Fibroblast of skin of left biceps (primary cell): ENCODE results near the gene PHACTR3.

Experiments used
- DNase-seq, 2 experiments: peaks; one replicate each; pipeline ENCODE4 v3.0.0-alpha.2; 2013; ENCODE audit warnings: low read depth in 2 of 2

PHACTR3 gene

DNA sequence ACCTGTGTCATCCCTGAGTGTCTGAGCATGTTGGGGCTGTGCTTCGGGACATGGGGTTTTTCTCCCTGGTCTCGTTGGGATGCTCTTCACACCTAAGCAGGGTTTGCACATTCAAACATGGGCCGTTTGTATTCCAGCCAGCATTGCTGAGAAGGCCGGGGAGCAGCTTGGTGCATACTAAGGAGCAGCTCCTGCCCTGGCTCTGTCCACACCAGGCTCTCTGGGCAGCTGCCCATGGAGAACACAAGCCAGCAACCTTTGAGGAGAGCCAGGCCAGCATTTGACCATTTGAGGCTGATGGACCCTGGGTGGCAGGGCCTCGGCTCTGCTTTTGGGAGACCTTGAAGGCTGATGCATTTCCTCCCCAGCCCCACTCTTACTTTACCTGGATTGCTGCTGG is 92.1 kb downstream of the PHACTR3 start:
- DNase-seq = no peak

DNA sequence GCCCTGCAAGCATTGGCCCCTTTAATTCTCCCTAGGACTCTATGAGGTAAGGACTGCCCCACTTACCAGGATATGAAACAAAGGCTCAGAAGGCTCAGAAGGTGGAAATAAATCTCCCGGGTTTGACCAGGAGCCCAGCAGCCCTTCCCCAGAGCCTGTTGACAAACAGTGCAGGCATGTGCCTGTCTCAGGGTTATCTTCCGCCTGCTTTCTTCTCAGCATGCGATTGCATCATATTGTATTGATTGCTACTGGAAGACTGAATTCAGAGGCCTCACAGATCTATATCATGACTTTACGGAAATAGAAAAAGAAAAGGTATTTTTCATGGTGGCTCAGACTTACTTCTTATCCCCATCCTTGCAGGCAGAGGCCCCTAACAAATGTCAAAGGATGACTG is 92.7 kb downstream of the PHACTR3 start:
- no peak for DNase-seq

DNA sequence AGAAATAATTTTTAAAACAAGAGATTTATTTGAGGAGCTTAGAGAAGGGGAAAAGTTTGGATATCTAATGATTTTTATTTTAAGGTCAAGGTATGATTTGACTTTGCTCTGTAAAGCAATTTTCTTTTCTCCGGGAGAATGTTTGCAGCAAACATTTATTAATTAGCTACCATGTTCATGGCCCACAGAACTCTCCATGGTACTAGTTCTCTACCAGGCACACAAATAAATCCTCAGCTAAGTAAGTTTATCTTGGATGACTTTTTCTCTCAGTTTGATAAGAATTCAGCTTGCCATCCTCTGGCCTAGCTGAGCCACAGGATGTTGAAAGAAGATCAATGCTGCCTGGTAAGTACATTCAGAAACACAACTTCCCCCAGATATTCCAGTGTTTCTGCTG is 94.3 kb downstream of the PHACTR3 start:
- no peak for DNase-seq

DNA sequence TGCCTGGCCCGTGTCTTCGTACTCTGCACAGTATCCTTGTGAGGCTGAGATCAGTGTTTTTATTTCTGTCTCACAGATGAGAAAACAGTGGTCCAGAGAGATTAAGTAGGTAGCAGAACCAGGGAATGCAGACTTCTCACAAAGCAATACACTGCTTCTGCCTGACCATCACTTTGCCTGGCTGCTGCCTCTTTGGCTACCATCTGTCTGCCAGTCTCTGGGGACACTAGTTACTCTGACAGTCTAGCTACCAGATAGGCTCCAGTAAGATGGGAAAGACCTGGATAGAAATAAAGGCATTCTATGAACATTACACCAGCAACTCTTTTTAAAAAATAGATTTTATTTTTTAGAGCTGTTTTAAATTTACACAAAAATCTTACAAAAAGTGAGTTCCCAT is 96.9 kb downstream of the PHACTR3 start:
- DNase-seq = no peak

DNA sequence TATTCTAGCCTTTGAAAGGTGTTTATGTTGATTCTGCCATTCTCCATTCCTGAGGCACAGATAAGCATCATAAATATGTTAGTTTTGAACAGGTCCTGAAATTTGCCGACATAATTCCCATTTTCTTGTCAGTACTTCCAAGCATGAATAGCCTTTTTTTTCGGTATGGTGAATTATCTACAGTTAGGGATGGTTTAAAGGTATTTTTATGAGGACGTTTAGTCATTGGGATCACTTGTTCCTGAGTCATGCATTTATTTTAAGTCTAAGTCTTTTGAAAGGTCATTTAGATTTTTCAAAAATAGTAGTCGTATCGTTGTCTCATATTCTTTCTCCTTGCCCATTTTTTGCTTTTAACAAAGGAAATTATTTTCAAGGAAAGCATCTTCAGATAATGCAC is 98.7 kb downstream of the PHACTR3 start:
- no peak for DNase-seq

DNA sequence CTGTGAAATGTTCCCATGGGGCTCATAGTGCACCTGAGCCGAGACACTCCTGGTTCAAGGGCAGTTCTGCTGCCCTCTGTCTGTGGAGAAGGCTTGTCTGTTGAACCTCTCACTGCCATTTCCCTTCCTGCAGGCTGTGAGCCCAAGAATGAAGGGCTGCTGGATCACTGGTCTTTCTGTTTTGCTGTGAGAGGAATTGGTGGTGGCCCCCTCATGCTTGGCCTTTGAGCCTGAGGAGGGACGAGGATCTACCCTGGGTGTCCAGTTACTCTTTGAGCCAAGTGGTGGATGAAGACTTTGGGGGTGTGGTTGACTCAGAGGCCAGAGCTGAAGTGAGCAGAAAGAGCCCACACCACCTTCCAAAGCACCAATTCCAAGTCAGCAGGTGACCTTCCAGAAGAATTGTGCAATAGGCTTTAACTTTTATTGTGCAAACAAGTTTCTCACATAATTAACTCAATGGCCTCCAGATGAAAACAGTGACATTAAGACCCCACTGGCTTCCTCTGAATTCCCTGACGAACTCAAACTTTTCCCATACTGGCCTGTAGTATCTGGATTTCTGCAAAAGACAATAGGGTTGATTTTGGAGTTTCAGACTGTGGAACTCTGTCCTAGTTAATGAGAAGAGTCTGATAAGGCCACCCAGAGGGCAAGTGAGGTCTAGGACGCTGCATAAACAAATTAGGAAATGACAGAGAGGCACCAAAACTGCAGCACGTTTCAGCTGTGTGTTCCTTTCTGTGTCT is 101.5 kb downstream of the PHACTR3 start:
- DNase-seq = no peak

DNA sequence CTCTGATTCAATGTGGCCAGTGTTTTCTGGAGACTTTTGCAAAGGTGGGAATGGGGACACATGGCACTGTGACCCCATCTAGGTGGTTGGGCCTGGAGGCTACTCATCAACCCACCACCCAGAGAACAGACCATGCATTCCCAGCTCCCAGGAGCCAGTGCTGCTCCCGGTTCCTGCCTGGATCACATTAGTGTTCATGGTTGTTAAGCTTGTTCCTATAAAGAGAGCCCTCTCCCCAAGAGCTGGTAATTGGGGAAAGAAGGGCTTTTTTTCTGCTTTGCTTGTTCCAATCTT is 102.0 kb downstream of the PHACTR3 start:
- DNase-seq = no peak

DNA sequence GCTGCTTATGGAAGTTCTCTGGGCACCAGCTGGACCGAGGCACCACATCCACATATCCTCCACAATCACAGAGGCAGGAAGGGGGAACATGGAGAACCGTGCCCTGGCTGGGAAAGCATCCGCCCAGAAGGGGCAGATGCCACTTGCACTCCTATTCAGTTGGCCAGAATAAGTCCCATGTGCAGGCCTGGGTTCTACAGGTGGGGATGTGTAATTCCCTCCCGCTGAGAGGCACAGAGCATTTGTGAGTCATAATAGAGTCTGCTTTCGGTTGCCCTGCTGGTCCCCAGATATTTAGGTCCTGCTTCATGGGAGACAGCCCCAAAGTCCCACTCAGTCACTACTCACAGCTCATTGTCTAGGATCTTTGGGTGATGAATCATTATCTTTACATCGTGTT is 104.0 kb downstream of the PHACTR3 start:
- DNase-seq = no peak

DNA sequence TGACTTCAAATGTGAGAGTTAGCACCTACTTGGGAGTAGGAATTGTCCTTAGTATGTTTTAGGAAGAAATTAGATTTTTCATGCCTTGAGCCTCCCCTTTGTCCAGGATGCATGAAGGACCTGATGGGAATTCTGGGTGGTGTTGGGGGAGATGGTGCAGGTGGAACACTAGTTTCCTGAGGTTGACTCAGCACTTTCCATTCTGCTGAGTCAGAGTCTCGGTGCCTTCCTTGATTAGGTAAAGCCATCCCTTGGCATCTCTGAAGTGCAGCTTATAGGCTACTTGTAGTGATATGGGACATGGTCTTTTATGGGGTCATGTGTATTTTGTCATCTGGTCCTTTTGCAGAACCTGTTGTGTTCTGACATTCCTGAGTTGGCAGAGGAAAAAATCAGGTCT is 105.3 kb downstream of the PHACTR3 start:
- DNase-seq = no peak

DNA sequence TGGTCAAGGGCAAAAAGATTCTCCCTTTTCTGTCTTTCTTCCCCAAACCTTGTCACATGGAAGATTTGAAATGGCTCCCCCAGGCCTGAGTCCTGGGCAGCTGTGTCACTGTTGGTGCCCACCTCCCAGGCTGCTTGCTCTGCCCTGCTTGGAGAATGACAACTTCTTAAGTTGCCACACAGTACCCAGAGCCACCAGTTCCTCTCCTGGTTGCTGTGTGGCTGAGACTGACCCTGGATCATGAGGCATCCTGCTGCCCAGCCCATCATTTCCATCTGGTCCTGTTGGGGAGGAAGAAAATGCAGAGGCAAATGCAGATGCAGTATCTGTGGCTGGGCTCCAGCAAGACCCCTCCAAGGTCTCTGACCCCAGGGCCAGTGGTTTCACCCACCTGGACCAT is 113.7 kb downstream of the PHACTR3 start:
- DNase-seq = no peak

DNA sequence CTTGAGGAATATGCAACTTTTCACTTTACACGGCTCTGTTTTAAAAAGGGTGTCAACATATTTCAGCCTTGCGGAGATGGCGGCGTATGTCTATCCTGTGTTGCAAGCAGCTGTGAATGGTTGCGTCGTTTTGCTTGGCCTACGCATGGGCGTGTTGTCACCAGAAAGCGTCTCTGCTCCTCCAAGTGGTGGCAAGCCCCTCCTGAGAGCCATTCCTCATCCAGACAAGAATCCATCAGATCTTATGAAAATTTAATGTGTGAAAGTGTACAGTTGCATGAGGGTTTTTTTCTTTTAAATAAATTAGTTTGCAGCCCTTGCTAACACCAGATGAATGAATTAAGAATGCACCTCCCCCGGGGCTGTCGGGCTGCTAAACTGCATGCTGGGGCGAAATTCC is 114.4 kb downstream of the PHACTR3 start:
- DNase-seq = no peak

DNA sequence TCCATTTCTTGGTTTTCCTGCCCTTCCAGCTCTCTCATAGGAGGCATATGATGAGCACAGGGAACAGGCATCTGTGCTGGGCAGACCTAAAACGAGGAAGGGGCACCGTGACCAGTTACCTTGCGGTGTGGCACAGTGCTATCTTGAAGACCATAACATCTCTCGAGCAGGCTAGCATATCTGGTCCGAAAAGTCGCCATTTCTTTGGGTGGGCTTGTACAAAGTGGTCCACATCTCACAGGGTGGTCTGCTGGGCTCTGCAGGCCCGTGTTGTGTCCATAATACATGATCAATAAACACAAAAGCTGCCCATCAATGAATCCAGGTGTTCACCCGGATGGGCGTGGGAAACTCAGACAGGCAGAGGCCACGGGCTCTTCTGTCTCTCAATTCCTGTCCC is 115.7 kb downstream of the PHACTR3 start:
- no peak for DNase-seq

DNA sequence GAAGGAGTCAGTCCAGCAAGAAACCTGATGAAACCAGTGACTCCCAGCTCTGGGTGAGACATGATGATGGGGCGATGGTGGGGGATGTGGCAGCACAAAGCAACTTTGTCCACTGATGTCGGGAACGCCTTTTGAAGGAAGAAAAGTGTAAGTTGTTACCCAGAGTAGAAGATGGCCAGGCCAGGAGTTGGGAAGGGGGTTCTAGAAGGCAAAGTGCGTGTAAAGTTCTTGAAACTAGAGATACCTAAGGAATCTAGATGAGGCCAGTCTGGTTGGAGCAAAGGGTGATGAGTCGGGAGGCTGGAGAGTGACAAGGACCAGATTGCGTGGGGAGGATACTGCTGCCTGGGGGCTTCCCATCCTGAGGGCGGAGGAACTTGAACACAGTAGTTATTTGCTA is 117.0 kb downstream of the PHACTR3 start:
- no peak for DNase-seq

DNA sequence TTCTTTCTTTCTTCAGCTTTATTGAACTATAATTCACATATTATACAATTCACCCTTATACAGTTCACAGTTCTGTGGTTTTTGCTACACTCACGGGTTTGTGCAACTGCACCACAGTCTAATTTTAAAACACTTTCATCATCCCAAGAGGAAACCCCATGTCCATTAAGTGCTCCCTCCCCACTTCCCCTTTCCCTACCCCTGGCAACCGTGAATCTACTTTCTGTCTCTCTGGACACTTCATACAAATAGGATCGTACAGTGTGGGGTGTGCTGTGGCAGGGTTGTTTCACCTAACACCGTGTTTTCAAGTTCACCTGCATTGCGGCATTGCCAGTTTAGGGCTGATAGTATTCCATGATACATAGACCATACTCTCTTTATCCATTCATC is 118.8 kb downstream of the PHACTR3 start:
- no peak for DNase-seq

DNA sequence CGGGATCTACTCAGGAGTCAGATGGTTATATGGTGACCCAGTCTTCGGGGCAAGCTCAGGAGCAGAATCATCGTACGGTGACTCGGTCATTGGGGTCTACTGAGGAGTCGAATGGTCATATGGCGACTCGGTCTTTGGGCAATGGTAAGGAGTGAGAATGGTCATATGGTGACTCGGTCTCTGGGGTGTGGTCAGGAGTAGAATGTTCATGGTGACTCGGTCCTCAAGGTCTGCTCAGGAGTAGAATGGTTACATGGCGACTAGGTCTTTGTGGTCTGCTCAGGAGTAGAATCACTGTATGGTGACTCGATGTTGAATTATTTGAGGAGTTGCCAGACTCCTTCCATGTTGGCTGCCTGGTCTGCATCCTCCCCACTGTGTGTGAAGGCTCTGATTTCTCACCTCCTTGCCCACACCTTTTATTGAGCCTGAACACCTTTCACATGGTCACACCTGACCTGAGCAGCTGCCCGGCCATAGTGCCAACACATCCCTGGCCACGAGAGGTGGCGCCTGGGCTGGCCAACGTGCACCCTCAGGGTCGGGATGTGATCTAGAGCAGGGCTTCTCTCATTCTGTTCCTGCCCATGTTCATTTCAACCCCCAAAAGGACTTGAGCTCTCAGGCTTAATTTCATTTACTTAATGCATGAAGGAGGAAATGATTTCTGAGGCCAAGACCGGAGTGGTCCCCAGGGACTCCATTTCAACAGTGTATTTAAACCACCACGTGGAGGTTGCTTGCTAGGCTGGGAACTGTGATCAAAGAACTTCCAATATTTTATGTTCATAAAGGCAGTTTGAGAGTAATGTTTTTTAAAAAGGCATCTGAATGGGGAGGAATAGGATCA is 119.5 kb downstream of the PHACTR3 start:
- peak; percentile 31 to 32 for DNase-seq

DNA sequence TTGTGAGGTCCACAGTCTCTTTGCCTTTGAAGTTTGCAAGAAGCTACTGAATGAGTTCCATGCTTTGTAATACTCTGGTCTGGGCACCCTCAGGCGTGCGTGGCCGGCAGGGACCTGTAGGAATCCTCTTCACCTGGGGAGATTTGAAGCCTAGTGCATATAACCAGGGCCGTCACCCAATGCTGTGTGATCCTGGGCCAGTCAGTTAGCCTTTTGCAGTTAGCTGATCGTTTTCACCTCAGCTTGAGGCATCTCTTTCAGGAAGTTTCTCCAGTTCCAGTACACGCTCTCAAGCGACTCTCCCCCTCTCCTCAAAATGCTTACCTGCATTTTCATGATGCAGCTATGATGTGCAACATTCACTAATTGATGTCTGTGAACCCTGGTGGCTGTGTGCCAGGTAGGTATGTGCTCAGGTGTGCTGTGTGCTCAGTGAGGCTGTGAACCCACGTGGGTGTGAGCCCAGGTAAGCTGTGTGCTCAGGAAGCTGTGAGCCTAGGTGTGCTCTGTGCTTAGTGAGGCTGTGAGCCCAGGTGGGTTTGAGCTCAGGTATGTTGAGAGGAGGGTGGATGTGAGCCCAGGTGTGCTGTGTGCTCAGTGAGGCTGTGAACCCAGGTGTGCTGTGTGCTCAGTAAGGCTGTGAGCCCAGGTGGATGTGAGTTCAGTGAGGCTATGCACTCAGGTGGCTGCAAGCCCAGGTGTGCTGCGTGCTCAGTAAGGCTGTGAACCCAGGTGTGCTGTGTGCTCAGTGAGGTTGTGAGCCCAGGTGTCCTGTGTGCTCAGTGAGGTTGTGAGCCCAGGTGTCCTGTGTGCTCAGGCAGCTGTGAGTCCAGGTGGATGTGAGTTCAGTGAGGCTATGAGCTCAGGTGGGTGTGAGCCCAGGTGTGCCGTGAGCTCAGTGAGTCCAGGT is 120.4 kb downstream of the PHACTR3 start:
- DNase-seq = no peak

DNA sequence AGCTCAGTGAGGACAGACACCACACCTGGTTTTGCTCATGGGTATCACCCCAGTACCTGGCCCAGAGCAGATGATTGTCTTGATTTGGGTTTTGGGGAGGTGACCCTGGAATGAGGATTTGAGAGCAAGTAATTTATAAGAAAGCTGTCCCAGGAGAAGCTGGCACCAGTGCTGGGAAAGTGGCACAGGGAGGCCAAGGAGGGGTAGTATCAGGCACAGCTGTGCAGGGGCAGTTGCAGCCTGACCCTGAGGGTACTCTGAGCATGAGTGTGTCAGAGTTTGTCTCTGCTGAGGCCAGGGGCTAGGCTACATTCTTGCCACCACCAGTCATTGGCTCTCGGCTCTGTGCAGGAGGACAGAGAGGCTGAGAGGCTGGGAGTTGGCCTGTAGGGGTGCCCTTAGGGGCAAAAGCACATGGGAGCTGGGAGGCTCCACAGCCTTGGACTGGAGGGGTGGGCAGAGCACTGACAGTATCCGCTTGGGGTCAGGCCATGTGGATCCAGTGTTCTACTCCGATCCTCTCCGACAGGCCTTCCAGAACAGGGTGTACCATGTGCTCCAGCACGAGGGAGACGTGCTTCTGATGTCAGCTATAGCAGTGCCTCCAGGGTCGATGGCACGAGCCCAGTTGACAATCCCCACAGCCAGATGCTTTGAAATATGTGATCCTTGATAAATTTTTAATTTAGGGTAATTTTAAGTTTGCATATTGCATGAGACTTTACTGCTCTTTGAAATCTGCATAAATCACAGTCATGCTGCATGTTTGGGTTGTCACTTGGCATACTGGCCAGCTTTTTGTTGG is 121.3 kb downstream of the PHACTR3 start:
- DNase-seq = no peak

DNA sequence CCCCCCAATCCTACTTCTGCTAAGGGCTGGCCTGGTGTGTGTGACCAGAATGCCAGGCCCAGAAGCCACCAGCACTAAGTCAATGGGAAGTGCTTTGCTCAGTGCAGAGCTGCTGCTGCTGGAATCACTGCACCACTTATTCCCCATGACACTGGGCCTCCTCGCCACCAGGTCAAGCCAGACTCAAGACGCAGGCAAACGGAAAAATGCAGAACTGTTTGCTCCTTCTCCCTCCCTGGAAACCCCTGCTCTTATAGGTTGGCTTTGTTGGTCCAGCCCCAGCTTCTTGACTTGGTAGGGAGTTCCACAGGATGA is 121.9 kb downstream of the PHACTR3 start:
- no peak for DNase-seq

DNA sequence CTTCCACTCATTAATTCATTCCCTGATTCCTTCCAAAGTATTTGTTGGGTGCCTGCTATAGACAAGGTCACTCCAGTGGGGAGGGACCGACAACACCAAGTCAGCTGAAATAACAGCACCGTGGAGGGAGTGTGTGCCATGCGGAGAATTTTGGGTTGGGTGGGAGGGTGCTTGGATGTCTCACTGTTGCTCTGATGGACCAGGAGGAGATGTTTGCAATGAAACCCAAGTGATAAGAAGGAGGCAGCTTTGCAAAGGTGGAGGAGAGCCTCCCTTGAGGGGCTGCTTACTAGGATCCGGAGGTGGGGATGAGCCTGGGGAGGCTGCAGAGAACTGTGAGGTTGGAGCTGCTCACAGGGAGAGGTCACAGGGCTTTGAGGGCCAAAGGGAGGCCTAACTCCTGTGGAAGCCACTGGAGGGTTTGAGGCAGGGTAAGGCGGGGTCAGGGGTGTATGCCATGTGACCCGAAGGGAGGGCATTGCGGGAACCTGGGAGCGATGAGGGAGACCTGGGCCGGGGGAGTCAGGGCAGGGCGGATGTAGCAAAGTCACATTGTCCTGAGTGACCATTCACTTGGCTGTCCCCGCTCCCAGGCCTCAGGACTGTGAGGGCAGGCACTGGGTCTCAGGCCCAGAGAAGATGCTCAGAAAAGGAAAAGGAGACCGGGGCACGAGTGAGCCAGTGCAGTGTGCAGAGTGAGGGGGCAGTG is 124.5 kb downstream of the PHACTR3 start:
- DNase-seq = no peak

DNA sequence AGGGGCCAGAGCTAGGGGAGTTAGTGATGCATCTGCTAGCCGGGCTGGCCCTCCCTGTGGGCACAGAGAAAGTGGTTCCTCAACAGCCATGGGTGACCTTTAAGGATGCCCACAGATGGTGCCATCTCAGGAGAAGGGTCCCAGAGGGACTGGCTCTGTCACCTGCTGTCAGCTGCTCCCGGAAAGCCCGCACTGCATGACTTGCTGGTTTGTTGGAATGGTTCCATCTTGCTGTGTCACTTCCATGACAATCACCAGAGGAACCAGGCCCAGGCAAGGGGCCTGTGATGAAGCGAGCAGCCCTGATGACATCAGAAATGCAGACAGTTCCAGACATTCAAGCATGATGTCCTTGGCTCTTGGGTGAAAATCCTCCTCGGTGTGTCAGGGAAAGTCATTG is 125.2 kb downstream of the PHACTR3 start:
- no peak for DNase-seq

DNA sequence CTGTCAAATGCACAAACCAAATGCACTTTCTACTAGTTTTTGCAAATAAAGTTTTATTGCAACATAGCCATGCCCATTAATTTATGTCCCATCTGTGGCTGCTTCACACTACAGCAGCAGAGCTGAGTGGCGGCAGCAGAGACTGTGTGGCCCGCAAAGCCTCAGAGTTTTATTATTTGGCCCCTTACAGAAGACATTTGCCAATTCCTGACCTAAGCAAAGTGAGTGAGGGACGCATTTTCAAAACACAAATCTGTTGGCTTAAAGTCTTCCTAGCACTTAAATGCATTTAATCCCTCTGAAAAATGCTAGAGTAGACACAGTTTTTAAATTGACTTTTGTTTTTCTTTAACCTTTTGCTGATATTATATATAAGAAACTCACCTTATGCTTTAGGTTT is 126.4 kb downstream of the PHACTR3 start:
- DNase-seq = no peak
